Fibroblast of villous mesenchyme (primary cell): ENCODE results near the gene VCX3A. TPM values are rescaled to one million over a fixed set of nuclear protein-coding genes. Genes with fewer than 3 reads are reported as not detected.
"Not testable (repeated sequence)": the region's sequence is repeated elsewhere in the genome, so short reads cannot be mapped to it uniquely, and the experiment has no call there.

Experiments used
- DNase-seq: peaks from one replicate; pipeline ENCODE4 v3.0.0-alpha.2; 2010; ENCODE audit warnings: low read depth
- H3K4me3 ChIP-seq: 2 replicates; pipeline ENCODE4 v1.5.1; 2011; ENCODE audit warnings: low read depth, mild to moderate bottlenecking, low read length
- CTCF ChIP-seq: IDR thresholded peaks from 2 replicates; pipeline ENCODE4 v1.5.1; 2012; ENCODE audit warnings: low read depth, mild to moderate bottlenecking, low read length; ENCODE audit not compliant: insufficient read depth
- total RNA-seq: library from RNA; depleted of rRNA; stranded (reverse); fragments of >200 nt; gene quantifications from 2 replicates; pipeline ENCODE4 v1.2.3, GENCODE V29; 2012

VCX3A gene
- not detected in 2 replicates for total RNA-seq

GRCh38 chrX:6535018-6535417 lies at the start of gene VCX3A:
VCX3A (minus strand) TSS chrX:6535118; CDS start chrX:6534497, 621 bp downstream.
- DNase-seq, result not testable (repeated sequence)

DNA sequence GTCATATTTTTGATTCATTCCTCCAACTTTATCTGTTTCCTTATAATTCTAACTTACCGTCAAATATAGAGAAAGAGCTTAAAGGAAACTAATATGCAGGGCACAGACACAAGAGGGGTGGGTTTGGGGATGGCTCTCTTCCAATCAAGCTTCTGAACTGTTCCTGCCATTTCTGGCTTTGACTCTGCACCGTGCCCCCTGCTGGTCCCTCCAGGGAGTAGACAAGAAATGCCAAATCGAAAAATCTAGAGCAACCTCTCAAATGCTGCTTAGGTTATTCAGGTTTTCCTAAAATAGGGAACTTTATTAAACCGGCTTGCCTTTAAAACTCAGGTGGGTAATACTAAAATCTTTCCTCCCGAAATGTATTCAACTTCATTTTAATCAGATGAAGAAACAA lies 39.8 kb upstream of the VCX3A start:
- no peak for DNase-seq
- no peak for TF ChIP-seq CTCF
- no peak overlapping the region for H3K4me3 ChIP-seq

More at GRCh38 chrX:6535018-6535417, at the start of gene VCX3A:
- H3K4me3 ChIP-seq, result not testable (repeated sequence)

- no peak overlapping the region for H3K4me3 ChIP-seq
- TF ChIP-seq CTCF, result no peak
- DNase-seq, result no peak
These were observed 33.1 kb upstream of the VCX3A start for GRCh38 chrX:6568031-6568430.

DNA sequence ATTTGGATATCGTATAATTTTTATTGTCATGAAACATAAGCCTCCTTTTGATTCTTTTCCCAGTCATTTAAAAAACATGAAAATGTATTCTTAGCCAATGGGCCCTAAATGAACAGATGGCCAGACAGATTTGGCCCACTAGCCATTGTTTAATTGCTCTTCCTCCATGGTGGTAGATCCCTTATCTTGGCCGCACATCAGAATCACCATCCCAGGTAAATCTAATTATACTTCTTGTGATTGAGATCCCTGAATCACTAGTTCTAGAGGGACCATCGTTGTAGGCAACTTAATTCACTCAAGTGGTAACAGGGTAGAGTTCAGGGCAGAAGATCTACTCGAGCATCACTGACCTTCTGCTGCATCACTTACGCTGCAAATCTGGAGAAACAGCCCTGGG lies 24.1 kb upstream of the VCX3A start:
- TF ChIP-seq CTCF, result no peak
- no peak overlapping the region for H3K4me3 ChIP-seq
- DNase-seq, result no peak

- no peak overlapping the region for H3K4me3 ChIP-seq
- no peak for TF ChIP-seq CTCF
- DNase-seq, result no peak
These were observed 22.8 kb upstream of the VCX3A start for GRCh38 chrX:6557690-6558089.

DNA sequence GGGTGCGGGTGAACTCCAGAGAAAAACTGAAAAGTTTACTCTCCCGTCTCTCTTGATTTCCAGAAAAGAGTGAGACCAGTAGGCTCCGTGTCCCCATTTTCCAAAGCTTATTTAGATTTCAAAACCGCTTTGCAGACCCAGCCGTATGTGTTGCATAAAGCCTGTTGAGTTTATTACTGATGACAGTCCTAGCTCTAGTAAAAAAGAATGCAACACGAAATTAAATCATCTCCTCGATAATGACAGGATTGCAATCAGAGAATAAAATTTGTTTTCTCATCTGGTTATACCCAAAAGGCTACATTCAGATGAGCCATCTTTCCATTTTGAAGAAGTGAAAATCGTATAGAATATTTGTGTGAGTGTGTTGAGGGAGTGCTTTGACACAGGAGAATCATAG lies 16.1 kb upstream of the VCX3A start:
- no peak overlapping the region for H3K4me3 ChIP-seq

DNA sequence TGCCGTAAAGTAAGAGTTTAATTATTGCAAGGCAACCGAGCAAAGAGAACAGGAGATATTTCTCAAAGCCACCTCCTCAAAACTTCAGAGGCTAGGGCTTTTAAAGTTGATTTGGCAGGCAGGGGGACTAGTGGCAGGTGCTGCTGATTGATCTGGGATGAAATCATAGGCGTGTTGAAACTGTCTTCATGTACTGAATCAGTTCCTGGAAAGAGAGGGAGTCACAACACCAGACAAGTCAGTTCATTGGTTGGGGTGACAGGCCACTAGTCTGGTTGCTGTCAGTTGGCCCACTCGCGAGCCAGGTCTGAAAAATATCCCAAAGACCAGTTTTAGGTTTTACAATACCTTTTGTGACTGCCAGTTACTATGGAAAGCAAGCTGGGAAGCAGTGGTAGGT lies 10.8 kb upstream of the VCX3A start:
- no peak for DNase-seq
- no peak overlapping the region for H3K4me3 ChIP-seq
- TF ChIP-seq CTCF, result no peak

More for the DNA sequence above, 16.1 kb upstream of the VCX3A start:
- no peak for DNase-seq
- no peak for TF ChIP-seq CTCF

DNA sequence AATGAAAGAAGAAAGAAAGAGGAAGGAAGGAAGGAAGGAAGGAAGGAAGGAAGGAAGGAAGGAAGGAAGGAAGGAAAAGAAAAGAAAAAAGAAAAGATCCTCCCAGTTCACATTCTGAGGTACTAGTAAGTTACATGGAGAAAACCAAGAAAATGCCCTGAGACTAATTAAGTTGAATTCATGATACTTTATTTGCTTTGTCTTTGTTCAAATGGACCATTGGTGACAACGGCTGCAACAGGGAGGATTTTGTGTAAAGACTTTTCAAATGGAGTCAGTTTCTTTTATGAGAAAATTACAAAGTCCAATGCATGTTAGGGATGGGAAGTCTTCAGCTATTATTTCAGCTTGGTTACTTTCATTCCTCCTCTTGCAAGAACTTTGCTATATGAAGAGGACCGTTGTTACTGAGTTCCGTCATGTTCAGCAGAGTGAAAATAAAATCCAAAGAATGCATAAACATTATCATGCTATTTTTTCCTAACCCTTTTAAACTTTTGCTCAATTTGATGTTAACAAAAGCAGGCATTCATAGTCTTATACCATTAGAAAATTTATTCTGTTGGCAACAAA lies 8.3 kb downstream of the VCX3A start:
- H3K4me3 ChIP-seq, result no peak overlapping the region
- DNase-seq, result no peak
- TF ChIP-seq CTCF, result no peak
